GM03348 (cell line): ENCODE results near the gene CRHR2.

Source experiments
- DNase-seq: peaks from one replicate; pipeline ENCODE4 v3.0.0; 2012; ENCODE audit warnings: low spot score

Gene CRHR2

GRCh38 chr7:30618080-30618676, 64.1 kb downstream of the CRHR2 start:
- no peak for DNase-seq

DNA sequence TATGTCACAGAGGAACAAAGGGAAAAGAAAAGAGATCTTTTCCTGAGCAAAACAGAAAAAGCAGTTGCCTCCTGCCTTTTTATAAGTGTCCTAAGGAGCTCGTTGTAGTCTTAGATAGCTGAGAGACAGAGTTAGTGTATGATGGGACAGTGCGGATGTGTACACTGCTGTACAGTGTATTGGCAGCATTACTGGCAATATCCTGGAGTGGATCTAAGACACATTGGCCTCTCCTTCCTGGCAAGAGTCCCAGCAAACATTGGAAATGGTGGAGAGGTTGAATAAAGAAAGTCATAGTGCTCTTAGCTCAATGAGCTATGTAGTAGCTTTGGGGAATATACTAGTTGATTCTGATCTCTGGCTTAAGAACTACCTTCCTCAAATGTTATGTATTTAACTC, 64.9 kb downstream of the CRHR2 start:
- DNase-seq, result no peak

DNA sequence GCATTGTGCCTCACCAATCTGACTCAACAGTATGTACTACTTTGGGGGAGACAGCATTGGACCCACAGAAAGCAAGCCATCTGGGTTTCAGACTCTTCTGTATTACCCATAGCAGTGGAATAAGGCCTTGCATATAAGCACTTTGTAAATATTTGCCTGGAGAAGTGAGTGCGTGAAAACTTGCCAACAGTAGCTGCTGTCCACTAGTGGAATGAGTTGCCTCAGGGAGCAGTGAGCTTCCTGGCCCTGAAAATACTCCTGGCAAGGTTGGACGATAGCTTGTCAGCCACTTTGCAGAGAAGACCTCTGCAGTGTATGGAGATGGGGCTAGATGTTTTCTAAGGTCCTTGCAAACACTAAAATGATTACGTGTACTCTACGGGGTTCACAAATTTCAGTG, 65.9 kb downstream of the CRHR2 start:
- DNase-seq, result no peak

- DNase-seq, result peak; percentile 26
Measured at GRCh38 chr7:30613366-30614325, 68.6 kb downstream of the CRHR2 start.

GRCh38 chr7:30612658-30613265, 69.5 kb downstream of the CRHR2 start:
- DNase-seq, result no peak

GRCh38 chr7:30605832-30606231, 76.4 kb downstream of the CRHR2 start:
- no peak for DNase-seq

DNA sequence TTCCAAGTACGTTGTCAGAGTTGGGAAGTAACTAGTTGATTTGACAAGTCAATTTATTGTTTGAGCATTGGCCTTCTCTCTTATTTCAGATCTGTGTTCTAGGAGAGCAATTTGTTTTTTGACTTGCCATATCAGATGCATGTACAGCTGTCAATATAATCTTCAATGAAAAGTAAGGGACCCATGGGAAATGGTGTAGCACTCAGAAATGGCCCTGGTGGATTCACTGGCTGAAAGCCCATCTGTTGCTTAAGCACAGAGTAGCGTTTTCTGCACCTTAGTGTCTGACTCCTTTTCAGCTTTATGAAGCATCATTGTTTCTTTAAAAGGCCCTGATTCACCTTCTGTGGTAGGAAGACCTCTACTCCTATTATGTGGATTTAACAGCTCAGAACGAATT, 77.4 kb downstream of the CRHR2 start:
- no peak for DNase-seq
